ENCODE results near the gene NSMF.

- TF ChIP-seq CTCF (IDR thresholded peaks at IDR 0.05) (no peak), POLR2A (IDR thresholded peaks at IDR 0.05) (no peak)
Observed at GRCh38 chr9:137496601-137497375, 37.7 kb upstream of the NSMF start.

Data from thyroid gland (tissue), 4 donors.